BJ (cell line): ENCODE results near the gene NYAP1. TPM values are rescaled to one million over a fixed set of nuclear protein-coding genes. Genes with fewer than 3 reads are reported as not detected.
A peak's percentile ranks its signal among the peaks of the same experiment; 100 is the strongest.

ENCODE experiments used
- CTCF ChIA-PET: fragments of 350-600 bp; formaldehyde crosslinking; extraction: SDS; loops from one replicate; lab custom pipeline; 2021; ENCODE audit warnings: antibody characterized with exemption, inconsistent platforms; lab: Yijun Ruan, JAX
- POLR2A ChIA-PET: fragments of 300-600 bp; sonication (Branson Sonifier 250); formaldehyde crosslinking; extraction: SDS; loops from one replicate; lab custom pipeline; 2021; ENCODE audit warnings: antibody characterized with exemption; lab: Charles Lee
- DNase-seq: peaks from one replicate; pipeline ENCODE4 v3.0.0-alpha.2; 2011; ENCODE audit warnings: low read depth
- H3K27me3 ChIP-seq: 2 replicates; pipeline ENCODE4 v1.6.0; 2011; ENCODE audit warnings: low read length; ENCODE audit not compliant: control insufficient read depth, insufficient read depth
- H3K36me3 ChIP-seq: 2 replicates; pipeline ENCODE4 v1.5.1; 2011; ENCODE audit warnings: low read length; ENCODE audit not compliant: control insufficient read depth, insufficient read depth
- H3K4me3 ChIP-seq: 2 replicates; pipeline ENCODE4 v1.5.1; 2011; ENCODE audit warnings: low read depth, mild to moderate bottlenecking, control low read depth, low read length
- CTCF ChIP-seq: IDR thresholded peaks from 2 replicates; pipeline ENCODE4 v1.5.1; 2011; ENCODE audit warnings: low read depth, mild to moderate bottlenecking, control low read depth, inconsistent platforms, low read length, moderate library complexity; ENCODE audit not compliant: insufficient read depth
- polyA plus RNA-seq: library from polyadenylated mRNA; depleted of rRNA; stranded (reverse); fragments of >200 nt; gene quantifications from 2 replicates; pipeline ENCODE4 v1.2.3, GENCODE V29; 2011

The NYAP1 gene
- polyA plus RNA-seq, 1 experiment: 0.15 TPM

GRCh38 chr7:100475549-100475948, 8.2 kb upstream of the NYAP1 start:
- TF ChIP-seq CTCF: no peak
- Histone ChIP-seq H3K36me3 (peaks cover 17% of the 10 kb centered on the region), H3K27me3 (no peaks in the 10 kb centered on the region), H3K4me3 (peak overlapping the region; percentile 12; the same call in 1 of the 2 replicates)
- POLR2A ChIA-PET: no interaction called here
- CTCF ChIA-PET: interaction anchor here (1.4 to 5.2 kb wide), 3 partner anchors 84 to 217 kb away, joined by 3 to 34 read pairs (median 3); no protein-coding TSS in a partner anchor
- no peak for DNase-seq

DNA sequence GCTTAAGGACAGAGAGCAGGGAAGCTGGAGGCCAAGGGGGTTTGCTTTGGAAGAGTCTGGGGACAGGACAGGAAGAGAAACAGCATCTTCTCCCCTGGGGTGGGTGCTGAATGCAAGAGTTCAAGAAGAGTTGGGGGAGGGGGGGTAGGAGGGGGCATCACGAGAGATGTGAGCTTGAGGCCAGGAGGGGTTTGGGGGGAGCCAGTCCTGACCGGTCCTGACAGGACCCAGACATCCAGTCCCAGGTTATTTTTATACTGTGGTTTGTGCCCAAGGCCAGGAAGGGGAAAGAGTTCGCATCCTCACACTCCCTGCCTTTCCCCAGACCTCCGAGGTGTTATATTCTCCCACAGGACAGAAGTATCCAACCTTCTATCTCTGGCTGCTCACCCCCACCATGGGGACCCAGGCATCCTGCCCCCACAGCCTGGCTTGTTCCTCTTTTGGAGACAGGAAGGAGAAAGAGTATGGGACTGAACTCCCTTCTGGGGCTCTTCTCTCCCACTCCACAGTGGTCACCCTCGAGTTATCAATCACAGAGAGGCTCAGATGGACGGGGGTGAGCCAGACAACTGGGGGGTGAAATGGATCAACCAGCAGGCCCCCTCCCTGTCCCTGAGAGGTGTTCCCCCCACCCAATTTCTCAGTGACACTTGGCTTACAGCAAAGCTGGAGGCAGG, 7.5 kb upstream of the NYAP1 start:
- H3K4me3 ChIP-seq: peak overlapping the region; percentile 98
- ChIA-PET POLR2A (no interaction called here), CTCF (interaction anchor here (1.1 to 5.2 kb wide), 5 partner anchors 12 to 216 kb away, joined by 3 to 34 read pairs (median 4); partner anchors contain the start of gene SPACDR)
- no peak for DNase-seq
- TF ChIP-seq CTCF: no peak
- peaks cover 14% of the 10 kb centered on the region for H3K36me3 ChIP-seq
- H3K27me3 ChIP-seq: no peaks in the 10 kb centered on the region

DNA sequence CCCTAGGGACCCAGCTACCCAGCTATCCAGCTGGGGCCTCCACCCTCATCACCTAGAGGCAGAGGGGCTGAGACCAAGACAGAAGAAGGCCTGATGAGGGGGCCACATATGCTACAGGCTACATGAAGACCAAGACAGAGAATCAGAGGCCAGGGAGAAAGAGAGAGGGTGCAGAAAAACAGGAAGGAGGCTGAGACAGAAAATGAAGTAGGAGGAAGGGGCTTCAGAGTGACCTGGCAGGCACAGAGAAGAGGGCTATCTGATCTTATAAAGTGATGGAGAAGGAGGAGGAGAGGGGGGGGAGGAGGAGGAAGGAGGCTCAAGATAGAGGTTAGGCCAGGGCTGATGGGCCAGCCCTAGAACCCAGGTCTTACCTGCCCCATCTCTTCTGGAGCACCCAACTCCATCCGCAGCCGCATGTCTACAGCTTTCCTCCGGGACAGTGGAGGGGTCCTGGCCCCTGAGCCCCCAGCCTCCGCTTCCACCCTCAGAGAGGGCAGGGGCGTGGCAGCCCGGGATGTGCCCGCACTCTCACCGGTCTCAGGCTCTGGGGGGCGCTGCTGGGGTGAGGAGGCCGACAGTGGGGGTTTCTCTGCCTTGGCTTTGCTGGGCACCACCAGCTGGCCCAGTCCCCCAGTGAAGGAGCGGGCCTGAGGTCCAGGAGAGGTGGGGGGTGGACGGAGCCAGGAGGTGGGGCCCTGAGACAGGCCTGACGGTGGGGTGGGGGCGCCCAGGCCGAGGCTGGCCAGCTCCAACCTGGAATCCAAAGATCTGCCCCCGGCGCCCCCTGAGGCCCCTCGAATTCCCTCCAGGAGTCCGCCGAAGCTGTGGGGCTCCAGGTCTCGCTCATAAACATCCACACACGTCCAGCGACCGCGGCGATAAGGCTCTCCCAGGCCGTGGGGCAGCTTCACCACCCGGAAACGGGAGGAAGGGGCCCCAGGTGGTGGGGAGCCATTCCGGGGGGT, 6.5 kb upstream of the NYAP1 start:
- H3K4me3 ChIP-seq: peak overlapping the region; percentile 98
- H3K27me3 ChIP-seq: no peaks in the 10 kb centered on the region
- peaks cover 12% of the 10 kb centered on the region for H3K36me3 ChIP-seq
- no peak for DNase-seq
- ChIA-PET CTCF (interaction anchor here (0.8 to 5.2 kb wide), 9 partner anchors 8 to 125 kb away, joined by 3 to 34 read pairs (median 4); partner anchors contain the start of genes PCOLCE and SPACDR), POLR2A (interaction anchor here (0.6 kb wide), 1 partner anchor 71 kb away, joined by 3 read pairs; no protein-coding TSS in a partner anchor)
- TF ChIP-seq CTCF: peak; percentile 52

DNA sequence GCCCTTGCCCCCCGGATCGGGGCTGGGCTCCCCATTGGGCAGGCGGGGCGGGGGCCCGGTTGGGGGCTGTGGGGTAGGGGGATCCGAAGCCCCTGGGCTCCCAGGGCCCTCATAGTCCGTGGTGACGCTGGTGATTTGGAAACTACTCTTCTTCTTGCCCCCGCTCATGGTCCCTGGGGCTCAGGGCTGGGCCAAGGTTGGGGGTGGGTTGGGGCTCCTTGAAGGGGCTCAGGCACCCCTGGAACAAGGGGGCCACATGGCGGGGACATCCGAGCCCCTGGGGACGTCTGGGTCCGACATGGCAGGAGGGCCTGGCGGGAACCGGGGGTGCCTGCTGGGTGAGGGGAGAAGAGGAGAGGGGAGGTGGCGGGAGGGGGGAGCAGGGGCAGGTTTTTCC, 5.9 kb upstream of the NYAP1 start:
- Histone ChIP-seq H3K4me3 (peak overlapping the region; percentile 98), H3K36me3 (peaks cover 10% of the 10 kb centered on the region), H3K27me3 (no peaks in the 10 kb centered on the region)
- TF ChIP-seq CTCF: no peak
- POLR2A ChIA-PET: interaction anchor here (0.6 kb wide), 1 partner anchor 70 kb away, joined by 3 read pairs; no protein-coding TSS in a partner anchor
- no peak for DNase-seq
- CTCF ChIA-PET: interaction anchor here (0.8 to 5.2 kb wide), 7 partner anchors 9 to 124 kb away, joined by 3 to 34 read pairs (median 11); partner anchors contain the start of genes PCOLCE and SPACDR
